Glutamatergic neuron (in vitro differentiated cells): ENCODE data around the gene CEP295NL. TPM values are rescaled to one million over a fixed set of nuclear protein-coding genes. Genes with fewer than 3 reads are reported as not detected.
A peak's percentile ranks its signal among the peaks of the same experiment; 100 is the strongest.

Experiments used
- DNase-seq: peaks from one replicate; pipeline ENCODE4 v3.0.0; 2022
- H3K27ac Mint-ChIP-seq: one replicate; pipeline ENCODE4 v1.8.0; 2020; ENCODE audit warnings: mild to moderate bottlenecking, mixed read lengths, inconsistent platforms; ENCODE audit not compliant: unreplicated experiment
- H3K27me3 Mint-ChIP-seq: one replicate; pipeline ENCODE4 v1.8.0; 2020; ENCODE audit warnings: mild to moderate bottlenecking, moderate library complexity, mixed read lengths, inconsistent platforms; ENCODE audit not compliant: unreplicated experiment
- H3K36me3 Mint-ChIP-seq: one replicate; pipeline ENCODE4 v1.8.0; 2020; ENCODE audit warnings: mild to moderate bottlenecking, mixed read lengths, inconsistent platforms; ENCODE audit not compliant: unreplicated experiment
- H3K4me1 Mint-ChIP-seq: one replicate; pipeline ENCODE4 v1.8.0; 2020; ENCODE audit warnings: mild to moderate bottlenecking, low read depth, mixed read lengths, inconsistent platforms; ENCODE audit not compliant: unreplicated experiment
- H3K4me3 Mint-ChIP-seq: one replicate; pipeline ENCODE4 v1.8.0; 2020; ENCODE audit warnings: mild to moderate bottlenecking, mixed read lengths, inconsistent platforms; ENCODE audit not compliant: unreplicated experiment
- H3K9me3 Mint-ChIP-seq: one replicate; pipeline ENCODE4 v1.8.0; 2020; ENCODE audit warnings: mild to moderate bottlenecking, moderate library complexity, mixed read lengths, inconsistent platforms; ENCODE audit not compliant: unreplicated experiment
- total RNA-seq: library from RNA; stranded (reverse); fragmentation: NEBNext Ultra II Directional; extraction: Animal tissue kit (Norgen Biotek cat#: 25700); gene quantifications from one replicate; pipeline ENCODE4 v1.2.1, GENCODE V29; 2021; ENCODE audit not compliant: unreplicated experiment
- TF ChIP-seq, protein P1 (sequence below): fragments of 200-600 bp; sonication (generic); IDR thresholded peaks from one replicate; pipeline ENCODE4 v1.5.0; 2021; ENCODE audit not compliant: partially characterized antibody, unreplicated experiment

The CEP295NL gene
- total RNA-seq, 1 donor from 2014 or later, result 6.4 TPM

DNA sequence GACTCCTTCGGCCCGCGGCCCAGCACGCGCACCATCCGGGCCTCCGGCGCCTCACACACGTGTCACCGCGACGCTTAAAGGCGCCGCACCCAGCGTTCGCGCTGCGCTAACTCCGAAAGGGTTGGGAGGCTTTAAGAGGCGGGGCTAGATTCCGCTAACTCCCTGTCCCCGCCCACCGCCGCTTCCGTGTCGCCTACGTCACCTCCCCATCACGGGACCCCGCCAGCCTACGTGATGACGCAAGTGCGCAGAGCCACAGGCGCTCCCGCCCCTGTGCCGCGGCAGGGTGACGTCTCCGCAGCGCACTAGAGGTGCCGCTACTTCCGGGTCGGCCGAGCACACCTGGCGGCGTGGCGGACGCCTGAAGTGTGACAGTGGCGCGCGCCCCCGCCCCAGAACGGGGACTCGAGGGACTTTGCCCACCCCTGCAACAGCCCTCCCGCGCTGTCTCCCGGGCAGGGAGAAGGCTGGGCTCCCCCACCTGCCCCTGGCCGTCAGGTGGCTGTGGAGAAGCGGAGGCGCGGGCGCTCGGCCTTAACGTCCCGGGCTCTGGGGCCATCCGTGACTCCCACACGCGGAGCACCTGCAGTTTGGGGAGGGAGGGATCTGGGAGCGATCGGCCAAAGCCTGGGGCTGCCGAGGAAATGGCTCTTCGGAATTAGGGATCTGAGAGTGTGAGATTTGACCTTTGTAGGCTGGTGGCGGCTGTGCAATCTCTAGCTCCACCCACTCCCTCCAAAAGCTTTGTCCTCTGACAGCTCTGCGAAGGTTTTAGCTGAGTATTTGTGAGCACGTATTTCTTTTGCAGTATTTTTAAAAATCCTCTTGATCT, 62.0 kb downstream of the CEP295NL start, which contains the start of gene USP36:
TSS of gene USP36 (minus strand) at position 35 of the 832 bp plus-strand sequence. CDS start 4,451 bp downstream, outside the sequence.
- peaks cover 15% of the 10 kb centered on the region for H3K4me1 Mint-ChIP-seq

More for the DNA sequence above, 62.0 kb downstream of the CEP295NL start, which contains the start of gene USP36:
- Mint-ChIP-seq H3K36me3 (peaks cover 2% of the 10 kb centered on the region), H3K27ac (peak within 1 kb of the TSS; percentile 90), H3K4me3 (peak within 1 kb of the TSS; percentile 90), H3K27me3 (no peaks in the 10 kb centered on the region), H3K9me3 (peaks cover 7% of the 10 kb centered on the region)
- DNase-seq, result peak; percentile 99
- TF ChIP-seq, protein P1, sequence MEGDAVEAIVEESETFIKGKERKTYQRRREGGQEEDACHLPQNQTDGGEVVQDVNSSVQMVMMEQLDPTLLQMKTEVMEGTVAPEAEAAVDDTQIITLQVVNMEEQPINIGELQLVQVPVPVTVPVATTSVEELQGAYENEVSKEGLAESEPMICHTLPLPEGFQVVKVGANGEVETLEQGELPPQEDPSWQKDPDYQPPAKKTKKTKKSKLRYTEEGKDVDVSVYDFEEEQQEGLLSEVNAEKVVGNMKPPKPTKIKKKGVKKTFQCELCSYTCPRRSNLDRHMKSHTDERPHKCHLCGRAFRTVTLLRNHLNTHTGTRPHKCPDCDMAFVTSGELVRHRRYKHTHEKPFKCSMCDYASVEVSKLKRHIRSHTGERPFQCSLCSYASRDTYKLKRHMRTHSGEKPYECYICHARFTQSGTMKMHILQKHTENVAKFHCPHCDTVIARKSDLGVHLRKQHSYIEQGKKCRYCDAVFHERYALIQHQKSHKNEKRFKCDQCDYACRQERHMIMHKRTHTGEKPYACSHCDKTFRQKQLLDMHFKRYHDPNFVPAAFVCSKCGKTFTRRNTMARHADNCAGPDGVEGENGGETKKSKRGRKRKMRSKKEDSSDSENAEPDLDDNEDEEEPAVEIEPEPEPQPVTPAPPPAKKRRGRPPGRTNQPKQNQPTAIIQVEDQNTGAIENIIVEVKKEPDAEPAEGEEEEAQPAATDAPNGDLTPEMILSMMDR, result no peak

Other genes starting within 250 kb of the CEP295NL start
- 57.2 TPM for gene CYTH1, start 120.9 kb downstream of the CEP295NL start, total RNA-seq
- gene USP36, start 62.4 kb downstream of the CEP295NL start, total RNA-seq, result 45.3 TPM
- 121 TPM for gene TIMP2, start 22.2 kb upstream of the CEP295NL start, total RNA-seq
- 30.3 TPM for gene LGALS3BP, start 76.7 kb upstream of the CEP295NL start, total RNA-seq
- 33.3 TPM for gene CANT1, start 106.6 kb upstream of the CEP295NL start, total RNA-seq
- gene C1QTNF1, start 121.0 kb upstream of the CEP295NL start, total RNA-seq, result 0.15 TPM
- gene ENGASE, start 171.6 kb upstream of the CEP295NL start, total RNA-seq, result 51.5 TPM